GM19452 (cell line): ENCODE results near the gene TMED8.
"Not testable (repeated sequence)": the region's sequence is repeated elsewhere in the genome, so short reads cannot be mapped to it uniquely, and the experiment has no call there.

ENCODE experiments used
- ATAC-seq: cut with Tn5 transposase; IDR thresholded peaks from one replicate; pipeline ENCODE4 v1.9.1; 2021; ENCODE audit not compliant: unreplicated experiment

The TMED8 gene

DNA sequence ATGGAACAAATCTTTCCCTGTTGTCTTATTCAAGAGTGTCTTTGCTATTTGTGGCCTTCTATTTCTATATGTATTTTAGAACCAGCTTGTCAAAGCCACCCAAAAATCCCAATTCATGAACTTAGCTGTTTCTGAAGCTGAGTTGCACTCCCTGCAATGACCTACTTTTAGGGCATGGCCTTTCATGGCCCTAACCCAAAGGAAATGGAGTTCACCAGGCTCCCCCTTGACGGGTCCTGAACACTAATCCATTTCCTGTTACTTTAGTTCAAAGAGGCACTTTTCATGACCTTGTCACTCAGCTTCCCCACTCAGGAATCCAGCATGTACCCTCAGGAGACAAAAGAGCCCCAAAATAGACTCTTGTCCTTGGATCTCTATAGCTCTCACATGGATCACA lies 7.6 kb downstream of the TMED8 start:
- ATAC-seq: no peak

DNA sequence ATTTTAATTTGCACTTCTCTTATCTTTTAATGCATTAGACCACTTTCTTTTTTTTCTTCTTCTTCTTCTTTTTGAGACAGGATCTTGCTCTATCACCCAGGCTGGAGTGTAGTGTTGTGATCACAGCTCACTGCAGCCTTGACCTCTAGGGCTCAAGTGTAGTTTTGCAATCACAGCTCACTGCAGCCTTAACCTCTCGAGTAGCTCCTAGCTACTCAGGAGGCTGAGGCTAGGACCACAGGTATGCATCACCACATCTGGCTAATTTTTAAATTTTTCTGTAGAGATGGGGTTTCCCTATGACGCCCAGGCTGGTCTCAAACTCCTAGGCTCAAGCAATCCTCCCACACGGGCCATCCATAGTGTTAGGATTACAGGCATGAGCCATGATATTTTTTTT lies 12.7 kb downstream of the TMED8 start:
- no peak for ATAC-seq

GRCh38 chr14:77359626-77360025 lies 17.3 kb downstream of the TMED8 start:
- no peak for ATAC-seq

DNA sequence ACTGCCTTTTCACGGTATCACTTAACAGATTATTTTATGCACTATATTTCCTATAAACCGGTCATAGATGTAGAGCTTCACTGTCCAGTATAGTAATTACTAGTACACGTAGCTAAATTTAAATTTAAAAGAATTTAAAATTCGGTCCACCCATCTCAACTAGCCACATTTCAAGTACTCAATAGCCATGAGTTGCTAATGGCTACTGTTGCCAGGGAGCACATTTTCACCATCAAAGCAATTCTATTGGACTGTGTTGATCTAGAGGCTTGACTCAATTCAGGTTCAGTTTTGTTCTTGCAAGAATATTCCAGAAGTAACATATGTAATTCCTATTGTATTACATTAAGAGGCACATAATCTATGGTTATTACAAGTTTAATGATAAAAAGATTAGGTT lies 20.0 kb downstream of the TMED8 start:
- ATAC-seq: no peak

GRCh38 chr14:77355811-77356210 lies 21.1 kb downstream of the TMED8 start:
- no peak for ATAC-seq

- no peak for ATAC-seq
Measured at GRCh38 chr14:77353469-77354141, 23.3 kb downstream of the TMED8 start.

- ATAC-seq: no peak
Measured at GRCh38 chr14:77347751-77348150, 29.1 kb downstream of the TMED8 start.

DNA sequence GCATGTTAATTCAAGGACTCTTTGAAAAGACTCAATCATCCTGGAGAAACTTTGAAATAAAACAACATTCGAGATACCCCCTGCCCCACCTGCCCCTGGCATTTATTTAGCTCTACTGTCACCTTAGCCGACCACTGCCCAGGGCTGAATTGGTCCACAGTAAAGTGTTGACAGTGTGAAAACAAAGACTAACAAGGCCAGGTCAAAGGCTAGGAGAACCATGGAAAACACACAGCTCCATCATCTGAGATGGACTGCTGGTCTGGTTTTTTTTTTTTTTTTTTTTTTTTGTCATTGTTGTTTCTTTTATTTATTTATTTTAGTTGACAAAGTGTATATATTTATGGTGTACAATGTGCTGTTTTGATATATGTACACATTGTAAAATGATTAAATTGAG lies 30.4 kb downstream of the TMED8 start:
- ATAC-seq: no peak

DNA sequence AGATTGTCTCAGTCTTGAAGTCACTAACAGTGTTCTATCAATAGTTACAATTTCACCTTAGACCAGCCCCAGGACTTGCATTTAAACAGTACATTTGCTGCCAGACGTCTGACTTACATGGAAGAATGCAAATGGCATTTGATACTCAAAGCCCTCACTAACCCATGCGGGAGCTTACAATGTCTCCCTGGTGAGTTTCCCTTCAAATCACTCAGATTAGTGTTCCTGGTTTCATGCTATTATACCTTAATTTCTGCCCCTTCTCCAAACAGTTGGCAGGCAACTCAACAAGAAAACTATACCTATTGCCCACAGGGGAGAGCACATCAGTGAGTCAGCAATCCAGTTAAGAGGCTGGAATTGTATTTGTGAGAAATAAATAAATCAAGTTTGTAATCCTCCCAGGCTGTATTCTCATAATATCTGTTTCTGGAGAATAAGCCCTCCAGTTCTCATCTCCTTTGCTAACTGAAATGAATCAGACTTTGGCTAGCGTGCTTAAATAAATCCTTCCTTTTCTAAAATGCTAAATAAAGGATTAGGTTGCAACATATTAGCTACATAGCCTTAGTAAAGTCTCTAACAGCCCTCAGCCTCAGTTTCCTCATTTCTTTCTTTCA lies 32.4 kb downstream of the TMED8 start:
- no peak for ATAC-seq

- no peak for ATAC-seq
Measured at GRCh38 chr14:77343662-77344061, 33.2 kb downstream of the TMED8 start.

DNA sequence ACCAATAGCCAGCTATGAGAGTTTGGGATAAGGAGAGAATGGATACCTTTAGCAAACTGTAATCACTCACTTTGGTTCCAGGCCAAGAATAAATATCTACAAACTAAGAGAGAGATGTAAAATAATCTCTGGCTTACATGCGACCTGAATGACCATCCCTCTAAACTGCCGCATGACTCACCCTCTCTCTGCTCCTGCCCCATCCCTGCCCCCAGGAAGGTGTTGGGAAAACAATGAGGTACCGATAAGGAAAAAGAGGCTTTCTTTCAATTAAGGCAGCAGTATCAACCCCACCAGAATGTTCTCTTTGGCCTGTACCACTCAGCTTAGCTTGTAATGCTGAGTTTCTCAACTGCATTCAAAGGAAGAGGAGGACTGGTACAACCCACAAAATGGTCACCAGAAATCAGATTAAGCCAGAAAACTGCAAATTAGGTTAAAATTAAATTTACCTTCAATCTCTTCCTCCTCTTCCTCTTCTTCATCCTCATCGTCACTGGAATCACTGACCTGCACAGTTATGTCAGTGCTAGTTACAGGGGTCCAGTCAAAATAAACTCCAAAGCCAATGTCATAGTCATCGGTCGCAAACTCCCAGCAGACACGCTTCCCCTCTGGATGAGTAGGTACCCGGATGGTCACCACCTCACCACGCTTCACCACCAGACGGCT lies 34.0 kb downstream of the TMED8 start:
- ATAC-seq: no peak

DNA sequence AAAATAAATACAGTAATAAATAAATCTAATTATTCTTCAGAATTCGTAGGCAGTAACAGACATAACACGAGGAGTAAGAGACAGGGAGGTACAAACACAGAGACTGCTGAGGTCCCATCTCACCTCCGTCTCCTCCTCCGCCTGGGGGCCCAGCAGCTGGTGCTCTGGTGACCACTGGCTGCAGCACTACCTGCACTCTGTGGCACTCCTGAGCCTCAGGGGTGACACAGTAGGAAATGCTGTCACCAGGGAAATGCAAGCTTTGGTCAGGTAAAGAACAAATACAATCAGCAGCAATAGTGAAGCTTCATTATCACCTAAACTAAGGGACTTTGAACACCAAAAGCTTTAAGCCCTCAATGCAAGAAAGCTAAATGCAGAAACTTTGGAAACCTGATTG lies 36.5 kb downstream of the TMED8 start:
- ATAC-seq: no peak

DNA sequence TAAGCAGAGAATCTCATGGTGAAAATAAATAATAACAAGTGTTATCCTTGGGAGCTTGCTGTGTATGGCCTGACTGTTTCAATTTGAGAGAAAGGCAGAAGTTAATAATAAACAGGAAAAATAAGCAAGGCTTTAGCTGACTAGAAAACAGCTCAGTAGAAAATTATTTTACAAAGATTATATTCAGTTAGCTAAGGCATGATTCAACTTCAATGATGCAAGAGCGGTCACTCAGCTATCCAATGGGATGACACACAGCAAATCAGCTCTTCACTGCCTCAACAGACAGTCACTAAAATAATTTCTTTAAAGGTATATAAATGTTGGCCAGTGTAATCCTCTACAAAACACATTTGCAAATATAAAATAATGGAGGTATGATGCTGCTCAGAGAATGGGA lies 37.5 kb downstream of the TMED8 start:
- no peak for ATAC-seq

DNA sequence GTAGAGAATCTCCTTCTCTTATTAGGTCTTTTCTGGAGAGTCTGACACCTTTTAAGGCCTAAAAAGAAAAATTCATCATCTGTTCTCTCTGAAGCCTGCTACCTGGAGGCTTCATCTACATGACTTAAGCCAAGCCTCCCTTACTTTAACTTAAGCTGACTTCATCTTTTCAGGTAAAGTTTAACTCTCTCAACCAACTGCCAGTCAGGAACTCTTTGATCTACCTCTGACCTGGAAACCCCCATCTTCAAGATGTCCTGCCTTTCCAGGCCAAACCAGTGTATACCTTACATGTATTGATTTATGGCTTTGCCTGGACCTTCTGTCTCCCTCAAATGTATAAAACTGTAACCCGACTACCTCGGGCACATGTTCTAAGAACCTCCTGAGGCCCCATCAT lies 38.6 kb downstream of the TMED8 start:
- no peak for ATAC-seq

- ATAC-seq: no peak
Measured at GRCh38 chr14:77337880-77338279, 39.0 kb downstream of the TMED8 start.

DNA sequence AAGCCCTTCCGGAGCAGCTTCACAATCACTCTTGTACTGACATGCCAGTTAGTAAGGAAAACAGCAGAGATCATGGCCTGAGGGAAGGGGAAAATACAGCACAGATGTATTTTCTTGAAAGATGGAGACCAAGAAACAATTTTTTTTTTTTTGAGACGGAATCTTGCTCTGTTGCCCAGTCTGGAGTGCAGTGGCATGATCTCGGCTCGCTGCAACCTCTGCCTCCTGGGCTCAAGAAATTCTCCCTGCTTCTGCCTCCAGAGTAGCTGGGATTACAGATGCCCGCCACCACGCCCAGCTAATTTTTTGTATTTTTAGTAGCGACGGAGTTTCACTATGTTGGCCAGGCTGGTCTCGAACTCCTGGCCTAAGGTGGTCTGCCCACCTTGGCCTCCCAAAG lies 39.6 kb downstream of the TMED8 start:
- not testable (repeated sequence) for ATAC-seq

DNA sequence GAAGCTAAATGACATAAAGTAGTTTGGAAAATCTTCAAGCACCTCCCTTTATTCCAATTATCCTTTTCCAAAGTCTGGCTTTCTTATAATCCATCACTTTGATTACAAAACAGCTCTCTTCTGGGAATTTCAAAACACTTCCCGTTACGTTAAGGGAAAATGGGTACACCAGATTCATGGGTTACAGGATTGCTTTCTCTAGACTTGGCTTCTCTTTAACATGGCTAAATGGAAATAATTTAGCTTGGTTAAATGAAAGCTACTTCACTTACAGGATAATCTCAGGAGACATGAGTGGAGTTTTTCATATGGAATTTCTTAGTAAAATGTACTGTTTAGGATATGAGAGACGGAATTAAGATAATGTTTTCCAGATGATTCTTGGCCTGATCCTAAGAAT lies 41.3 kb downstream of the TMED8 start:
- ATAC-seq: no peak

DNA sequence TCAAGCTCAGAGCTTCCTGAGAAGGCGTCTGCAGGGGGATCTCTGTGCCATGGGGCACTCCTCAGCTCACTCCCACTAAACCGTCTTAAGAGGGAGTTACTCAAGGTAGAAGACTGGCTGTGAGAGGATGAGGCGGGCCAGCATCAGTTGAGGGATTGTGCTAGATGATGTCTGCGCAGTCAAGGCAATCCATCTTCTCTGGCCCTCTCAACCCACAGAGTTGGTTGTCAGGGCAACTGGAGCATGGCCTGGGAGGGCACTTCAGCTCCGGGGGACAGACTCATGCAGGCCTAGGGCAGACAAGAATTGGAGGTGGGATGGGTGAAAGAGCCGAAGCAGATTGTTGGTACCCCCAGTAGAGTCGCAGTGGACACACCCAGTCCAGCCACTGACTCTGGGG lies 47.0 kb downstream of the TMED8 start:
- no peak for ATAC-seq

DNA sequence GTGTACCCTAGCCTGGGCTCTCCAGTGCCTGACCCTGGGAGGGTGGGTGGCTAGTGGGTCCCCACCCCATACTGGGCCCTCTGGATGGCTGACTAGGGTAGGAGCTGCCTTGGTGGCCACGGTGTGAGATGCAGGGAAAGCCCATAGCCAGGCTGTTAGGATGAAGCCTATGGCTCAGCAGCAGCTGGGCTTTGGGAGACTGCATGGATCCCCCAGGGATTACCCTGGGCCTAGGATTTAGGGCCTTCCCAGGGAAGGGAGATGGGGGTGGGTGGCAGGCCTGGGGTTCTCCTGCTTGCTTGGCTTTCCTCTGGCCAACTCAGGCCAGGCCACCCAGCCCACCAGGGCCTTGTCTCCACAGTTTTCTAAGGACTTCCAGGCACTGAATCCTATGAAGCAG lies 49.8 kb downstream of the TMED8 start:
- ATAC-seq: no peak

- no peak for ATAC-seq
Measured at GRCh38 chr14:77325746-77326094, 51.2 kb downstream of the TMED8 start.

- no peak for ATAC-seq
Measured at GRCh38 chr14:77324816-77325745, 51.8 kb downstream of the TMED8 start.

GRCh38 chr14:77324289-77324688 lies 52.6 kb downstream of the TMED8 start:
- no peak for ATAC-seq
